ENCODE data around the gene DCDC2C. TPM values are rescaled to one million over a fixed set of nuclear protein-coding genes. Genes with fewer than 3 reads are reported as not detected.

The DCDC2C gene
- total and polyA plus RNA-seq, 2 donors (not counting 3 experiments of a cell fraction or from before 2014, with no cell fraction given) = not detected

DNA sequence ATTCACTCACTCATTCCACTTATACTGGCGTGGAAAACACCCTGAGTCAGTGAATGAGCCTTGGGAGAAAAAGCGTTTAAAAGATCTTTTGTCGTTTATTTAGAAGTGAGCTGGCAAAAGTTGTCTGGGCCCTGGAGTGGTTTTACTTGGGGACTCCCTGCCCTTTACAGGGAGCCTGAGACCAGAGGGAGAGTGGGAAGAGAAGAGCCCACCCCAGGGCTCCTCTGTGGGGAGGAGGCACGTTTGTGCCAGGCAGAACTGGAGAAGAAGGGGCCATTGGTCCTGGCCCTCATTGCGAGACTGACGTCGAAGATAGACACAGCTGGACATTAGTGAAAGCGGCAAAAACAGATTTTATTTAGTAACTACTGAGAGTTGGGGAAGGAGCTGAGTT, 25.7 kb downstream of the DCDC2C start:
- Histone ChIP-seq H3K9ac (replicated peaks; ENCODE audit: extremely low read depth, insufficient read depth, low read length) (no peak overlapping the region), H2AFZ (ENCODE audit: low read depth, low read length) (no peak overlapping the region), H3K9me3 (replicated peaks; ENCODE audit: control insufficient read depth, insufficient read depth, low read length) (no peaks in the 10 kb centered on the region), H3K36me3 (ENCODE audit: control insufficient read depth in 2 of 2, extremely low read depth in 1 of 2, insufficient read depth in 2 of 2, low read length in 2 of 2) (no peaks in the 10 kb centered on the region), H4K20me1 (replicated peaks; ENCODE audit: control insufficient read depth, extremely low read depth, insufficient read depth, low read length) (no peaks in the 10 kb centered on the region), H3K27ac (ENCODE audit: insufficient read depth, low read depth, low read length) (no peak overlapping the region), H3K4me1 (ENCODE audit: control insufficient read depth, extremely low read depth, insufficient read depth, low read length) (peaks cover 4% of the 10 kb centered on the region), H3K9me1 (replicated peaks; ENCODE audit: control insufficient read depth, extremely low read depth, insufficient read depth, low read length) (no peaks in the 10 kb centered on the region), H3K27me3 (ENCODE audit: control insufficient read depth in 2 of 2, insufficient read depth in 2 of 2, low read length in 2 of 2) (no peaks in the 10 kb centered on the region), H3K79me2 (ENCODE audit: control insufficient read depth, insufficient read depth, low read length) (no peaks in the 10 kb centered on the region), H3K4me3 (replicated peaks in 1 of 3; ENCODE audit: insufficient read depth in 1 of 3, low read depth in 1 of 3, low read length in 3 of 3) (no peak overlapping the region), H3K4me2 (ENCODE audit: insufficient read depth, low read length) (no peak overlapping the region)
- DNase-seq (ENCODE audit: low read depth, low spot score) (no peak), FAIRE-seq (no peak)
- intact Hi-C loops (cut with micrococcal nuclease) = loop anchor here (5.0 kb wide), 1 partner anchor 1033 kb away; no protein-coding TSS in a partner anchor
- dilution Hi-C loops (cut with MboI; ENCODE audit: extremely low pct_ligation_motif_present, low sequenced_read_pairs) = no loop called here
- TF ChIP-seq POLR2AphosphoS5 (IDR thresholded peaks at IDR 0.05; ENCODE audit: insufficient read depth, low read depth, low read length) (no peak), GATA2 (IDR thresholded peaks at IDR 0.05; ENCODE audit: insufficient read depth, insufficient read length, low read depth, low read length) (no peak), JUN (IDR thresholded peaks at IDR 0.05; ENCODE audit: borderline replicate concordance, insufficient read depth, insufficient read length, low read depth) (no peak), CTCF (IDR thresholded peaks at IDR 0.05; ENCODE audit: extremely low read depth in 1 of 2, insufficient read depth in 1 of 2, low read depth in 1 of 2, low read length in 2 of 2) (no peak), EZH2 (IDR thresholded peaks at IDR 0.05; ENCODE audit: borderline replicate concordance, low read depth, low read length, severe bottlenecking) (no peak)
- ChIA-PET POLR2A (no interaction called here), CTCF (interaction anchor here (0.6 to 5.0 kb wide), 9 partner anchors 20 to 1034 kb away, joined by 3 to 49 read pairs (median 8); no protein-coding TSS in a partner anchor)
- no TSS peak for BruUV-seq (replicated peaks)

DNA sequence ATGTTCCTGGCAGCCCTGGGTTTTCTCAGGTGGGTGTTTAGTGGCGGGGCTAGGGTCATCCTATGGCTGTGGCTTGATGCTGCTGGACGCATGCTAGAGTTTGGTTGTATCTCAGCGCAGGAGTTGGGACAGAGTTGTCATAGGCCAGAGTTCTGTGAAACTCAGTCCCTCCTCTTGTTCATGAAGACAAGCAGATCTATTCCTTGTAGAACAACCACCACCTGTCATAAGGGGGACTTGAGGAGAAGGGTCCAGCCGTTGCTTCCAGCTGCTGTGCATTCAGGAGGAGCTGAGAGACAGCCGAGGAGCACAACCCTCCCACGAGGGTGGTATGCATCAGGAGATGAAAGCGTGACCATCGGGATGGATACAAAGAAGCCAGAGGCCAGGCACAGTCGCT, 26.4 kb downstream of the DCDC2C start:
- H3K27me3 ChIP-seq (ENCODE audit: control insufficient read depth in 2 of 2, insufficient read depth in 2 of 2, low read length in 2 of 2) = no peaks in the 10 kb centered on the region
- H3K9ac ChIP-seq (replicated peaks; ENCODE audit: extremely low read depth, insufficient read depth, low read length) = no peak overlapping the region
- dilution Hi-C loops (cut with MboI; ENCODE audit: extremely low pct_ligation_motif_present, low sequenced_read_pairs) (no loop called here), intact Hi-C loops (cut with micrococcal nuclease) (loop anchor here (5.0 kb wide), 1 partner anchor 1033 kb away; no protein-coding TSS in a partner anchor)
- no peaks in the 10 kb centered on the region for H3K9me1 ChIP-seq (replicated peaks; ENCODE audit: control insufficient read depth, extremely low read depth, insufficient read depth, low read length)
- no peak overlapping the region for H3K4me3 ChIP-seq (replicated peaks in 1 of 3; ENCODE audit: insufficient read depth in 1 of 3, low read depth in 1 of 3, low read length in 3 of 3)
- no peak for FAIRE-seq
- no peak for DNase-seq (ENCODE audit: low read depth, low spot score)
- CTCF ChIA-PET = interaction anchor here (2.5 to 5.0 kb wide), 3 partner anchors 19 to 985 kb away, joined by 9 to 49 read pairs (median 17); no protein-coding TSS in a partner anchor
- POLR2A ChIA-PET = no interaction called here
- no peak overlapping the region for H3K27ac ChIP-seq (ENCODE audit: insufficient read depth, low read depth, low read length)
- H3K4me1 ChIP-seq (ENCODE audit: control insufficient read depth, extremely low read depth, insufficient read depth, low read length) = peaks cover 4% of the 10 kb centered on the region
- H3K9me3 ChIP-seq (replicated peaks; ENCODE audit: control insufficient read depth, insufficient read depth, low read length) = no peaks in the 10 kb centered on the region
- H4K20me1 ChIP-seq (replicated peaks; ENCODE audit: control insufficient read depth, extremely low read depth, insufficient read depth, low read length) = no peaks in the 10 kb centered on the region
- no peak for TF ChIP-seq CTCF (IDR thresholded peaks at IDR 0.05; ENCODE audit: extremely low read depth in 1 of 2, insufficient read depth in 1 of 2, low read depth in 1 of 2, low read length in 2 of 2)
- TF ChIP-seq, protein P1, sequence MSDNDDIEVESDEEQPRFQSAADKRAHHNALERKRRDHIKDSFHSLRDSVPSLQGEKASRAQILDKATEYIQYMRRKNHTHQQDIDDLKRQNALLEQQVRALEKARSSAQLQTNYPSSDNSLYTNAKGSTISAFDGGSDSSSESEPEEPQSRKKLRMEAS (IDR thresholded peaks at IDR 0.05; ENCODE audit: insufficient read depth, insufficient read length) = no peak
- no peak for TF ChIP-seq JUN (IDR thresholded peaks at IDR 0.05; ENCODE audit: borderline replicate concordance, insufficient read depth, insufficient read length, low read depth)
- TF ChIP-seq EZH2 (IDR thresholded peaks at IDR 0.05; ENCODE audit: borderline replicate concordance, low read depth, low read length, severe bottlenecking) = no peak
- TF ChIP-seq GATA2 (IDR thresholded peaks at IDR 0.05; ENCODE audit: insufficient read depth, insufficient read length, low read depth, low read length) = no peak
- no peak for TF ChIP-seq POLR2A (IDR thresholded peaks at IDR 0.05; ENCODE audit: low read depth, low read length)
- no peak for TF ChIP-seq FOS (IDR thresholded peaks at IDR 0.05; ENCODE audit: borderline replicate concordance, insufficient read depth, low read length)
- TF ChIP-seq MYC (IDR thresholded peaks at IDR 0.05; ENCODE audit: low read depth, low read length) = no peak
- no peak for TF ChIP-seq POLR2AphosphoS5 (IDR thresholded peaks at IDR 0.05; ENCODE audit: insufficient read depth, low read depth, low read length)
- no peaks in the 10 kb centered on the region for H3K36me3 ChIP-seq (ENCODE audit: control insufficient read depth in 2 of 2, extremely low read depth in 1 of 2, insufficient read depth in 2 of 2, low read length in 2 of 2)
- BruUV-seq (replicated peaks) = no TSS peak
- H3K79me2 ChIP-seq (ENCODE audit: control insufficient read depth, insufficient read depth, low read length) = no peaks in the 10 kb centered on the region
- no peak overlapping the region for H2AFZ ChIP-seq (ENCODE audit: low read depth, low read length)
- no peak overlapping the region for H3K4me2 ChIP-seq (ENCODE audit: insufficient read depth, low read length)
